HG03565 (cell line): ENCODE data around the gene TRMO.

Experiments used
- ATAC-seq: cut with Tn5 transposase; IDR thresholded peaks from one replicate; pipeline ENCODE4 v1.9.1; 2021; ENCODE audit warnings: mild to moderate bottlenecking, moderate library complexity; ENCODE audit not compliant: unreplicated experiment

TRMO gene

DNA sequence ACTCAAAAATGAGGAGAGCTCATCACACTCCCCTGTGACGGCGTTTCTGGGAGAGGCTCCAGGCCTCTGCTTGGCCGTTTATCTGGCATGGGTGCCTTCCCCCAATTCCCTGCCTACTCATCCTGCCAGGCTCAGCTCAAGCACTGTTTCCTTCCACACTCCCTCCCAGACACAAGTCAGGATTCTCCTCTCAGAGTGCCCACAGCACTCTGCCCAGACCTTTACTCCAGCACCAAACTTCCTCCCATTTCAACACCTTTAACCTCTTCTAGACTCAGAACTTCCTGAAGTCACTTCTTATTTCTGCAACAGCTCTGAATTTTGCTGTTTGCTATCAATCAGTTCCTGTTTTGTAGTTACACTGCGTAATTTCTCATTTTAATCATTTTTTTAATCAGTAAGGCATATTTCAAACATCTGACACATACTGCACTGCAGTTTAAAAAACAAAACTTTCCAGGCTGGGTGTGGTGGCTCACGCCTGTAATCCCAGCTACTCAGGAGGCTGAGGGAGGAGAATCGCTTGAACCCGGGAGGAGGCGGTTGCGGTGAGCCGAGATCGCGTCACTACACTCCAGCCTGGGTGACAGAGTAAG lies 16.0 kb downstream of the TRMO start:
- ATAC-seq: no peak

DNA sequence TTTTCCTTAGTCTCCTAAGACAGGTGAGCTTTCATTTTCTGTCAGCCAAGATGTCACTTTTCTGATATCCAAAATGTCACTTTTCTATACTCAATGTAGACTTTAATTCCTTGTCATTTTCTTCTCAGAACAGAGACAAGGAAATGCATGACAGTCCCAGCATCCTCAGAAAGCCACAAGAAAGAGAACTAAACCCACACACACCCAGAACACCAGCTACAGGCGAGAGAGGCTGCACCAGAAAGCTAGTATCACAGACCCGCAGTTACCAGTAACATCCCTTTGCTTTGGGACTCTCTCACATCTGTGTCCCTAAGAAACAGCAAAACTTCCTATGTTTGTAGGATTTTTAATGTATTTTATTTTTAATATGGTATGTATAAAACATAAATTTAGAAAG lies 17.1 kb downstream of the TRMO start:
- ATAC-seq: no peak

DNA sequence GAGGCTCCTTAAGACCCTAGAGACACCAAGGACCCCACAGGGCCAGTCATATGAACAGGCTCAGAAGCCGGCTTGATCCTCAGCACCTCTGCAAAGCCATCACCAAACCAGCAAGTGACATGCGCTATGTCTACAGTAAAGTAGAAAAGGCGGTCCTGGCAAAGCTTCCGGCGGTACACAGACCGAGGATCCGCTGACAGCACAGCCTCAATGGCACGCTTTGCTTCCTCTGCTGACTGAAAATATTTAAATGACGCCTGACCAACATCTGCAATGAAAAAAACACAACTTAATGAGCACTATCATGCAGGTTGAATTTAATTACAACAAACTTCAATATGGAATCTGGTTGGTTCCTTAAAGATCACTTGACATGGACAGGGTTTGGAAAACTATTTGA lies 17.6 kb downstream of the TRMO start:
- ATAC-seq: no peak

- ATAC-seq: no peak
Measured at GRCh38 chr9:97903177-97903576, 19.1 kb downstream of the TRMO start.

DNA sequence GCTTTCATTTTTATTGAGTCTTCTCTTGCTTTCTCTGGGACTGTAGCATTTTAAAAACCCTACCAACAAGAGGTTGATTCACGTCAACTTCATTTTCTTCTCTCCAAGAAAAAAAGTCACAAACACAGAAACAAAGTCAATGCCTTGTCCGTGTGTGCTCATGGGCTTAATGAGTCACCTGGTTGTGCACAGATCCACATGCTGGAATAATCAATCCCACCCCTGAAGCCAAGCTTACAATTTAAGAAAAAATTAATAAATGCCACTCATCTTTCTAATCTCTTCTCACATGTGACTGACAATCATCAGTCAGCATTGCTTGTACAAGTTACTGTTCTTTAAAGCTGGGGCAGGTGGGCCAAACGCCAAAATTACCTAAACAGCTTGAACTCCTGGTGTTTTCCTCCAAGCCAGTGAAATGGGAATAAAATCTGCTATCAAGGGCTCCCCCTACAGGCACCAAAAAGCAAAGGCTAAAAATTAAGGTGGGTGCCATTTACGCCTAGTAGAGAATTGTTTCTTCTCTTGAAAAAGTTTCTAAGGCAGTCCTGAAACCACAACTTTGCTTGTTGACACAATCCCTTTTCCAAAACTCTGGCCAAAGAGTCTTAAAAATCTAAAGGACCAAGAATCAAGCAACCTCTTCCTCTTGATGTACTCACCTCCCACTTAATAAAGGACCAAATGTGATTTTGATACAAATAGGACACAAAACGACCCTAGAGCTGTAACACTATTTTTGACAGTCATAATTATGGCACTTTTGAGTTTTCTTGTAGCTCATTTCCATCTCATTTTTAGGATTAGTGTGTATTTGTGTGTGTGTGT lies 21.3 kb downstream of the TRMO start:
- no peak for ATAC-seq

GRCh38 chr9:97900103-97900737 lies 22.1 kb downstream of the TRMO start:
- no peak for ATAC-seq

DNA sequence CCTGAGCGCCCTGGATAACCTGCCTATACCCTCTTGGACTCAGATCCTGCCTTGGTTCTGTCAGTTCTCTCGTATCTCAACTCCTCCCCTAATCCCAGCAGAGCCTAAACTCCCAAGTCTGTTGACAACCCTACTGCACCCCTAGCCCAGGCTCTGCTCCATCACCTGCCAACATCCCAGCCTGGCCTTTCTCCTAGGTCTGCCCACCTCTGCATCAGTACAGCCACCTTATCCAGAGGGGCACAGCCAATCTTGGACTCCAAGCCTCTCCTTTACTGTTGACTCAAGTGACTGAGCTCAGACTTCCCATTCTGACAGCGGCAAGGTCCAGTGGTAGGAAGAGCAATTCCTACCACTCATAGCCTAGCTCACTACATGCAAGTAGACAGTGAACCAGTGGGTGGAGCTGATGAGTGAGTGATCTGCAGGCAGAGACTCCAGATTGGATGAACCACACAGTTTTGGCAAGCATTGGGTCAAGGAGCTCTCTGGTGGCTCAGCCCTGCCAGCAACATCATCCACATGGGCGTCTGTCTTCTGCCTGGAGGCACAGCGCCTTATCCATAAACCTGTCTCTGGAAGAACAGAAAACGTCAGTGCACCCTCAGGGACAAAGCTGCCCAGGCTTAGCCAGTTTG lies 26.5 kb downstream of the TRMO start:
- no peak for ATAC-seq

- ATAC-seq: no peak
Measured at GRCh38 chr9:97895211-97895610, 27.1 kb downstream of the TRMO start.

DNA sequence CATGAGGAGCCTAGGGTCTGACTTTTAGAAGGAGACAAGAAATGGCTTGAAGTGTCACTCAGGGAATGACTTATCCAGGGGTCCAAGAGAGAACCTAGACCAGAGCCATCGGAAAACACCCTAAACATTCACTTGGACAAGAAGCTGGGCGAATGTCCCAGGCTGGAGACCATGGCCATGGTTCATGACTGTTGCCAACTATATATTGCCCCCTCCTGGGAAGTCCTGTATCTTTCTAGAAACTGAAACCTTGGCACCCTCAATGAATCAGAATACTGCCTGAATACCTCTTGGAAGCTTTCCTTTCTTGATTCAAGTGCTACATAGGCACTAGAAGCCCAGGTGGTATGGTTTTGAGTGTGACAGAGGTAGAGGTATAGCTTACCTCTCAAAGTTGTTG lies 29.9 kb downstream of the TRMO start:
- no peak for ATAC-seq

GRCh38 chr9:97891736-97892135 lies 30.6 kb downstream of the TRMO start:
- ATAC-seq: no peak

DNA sequence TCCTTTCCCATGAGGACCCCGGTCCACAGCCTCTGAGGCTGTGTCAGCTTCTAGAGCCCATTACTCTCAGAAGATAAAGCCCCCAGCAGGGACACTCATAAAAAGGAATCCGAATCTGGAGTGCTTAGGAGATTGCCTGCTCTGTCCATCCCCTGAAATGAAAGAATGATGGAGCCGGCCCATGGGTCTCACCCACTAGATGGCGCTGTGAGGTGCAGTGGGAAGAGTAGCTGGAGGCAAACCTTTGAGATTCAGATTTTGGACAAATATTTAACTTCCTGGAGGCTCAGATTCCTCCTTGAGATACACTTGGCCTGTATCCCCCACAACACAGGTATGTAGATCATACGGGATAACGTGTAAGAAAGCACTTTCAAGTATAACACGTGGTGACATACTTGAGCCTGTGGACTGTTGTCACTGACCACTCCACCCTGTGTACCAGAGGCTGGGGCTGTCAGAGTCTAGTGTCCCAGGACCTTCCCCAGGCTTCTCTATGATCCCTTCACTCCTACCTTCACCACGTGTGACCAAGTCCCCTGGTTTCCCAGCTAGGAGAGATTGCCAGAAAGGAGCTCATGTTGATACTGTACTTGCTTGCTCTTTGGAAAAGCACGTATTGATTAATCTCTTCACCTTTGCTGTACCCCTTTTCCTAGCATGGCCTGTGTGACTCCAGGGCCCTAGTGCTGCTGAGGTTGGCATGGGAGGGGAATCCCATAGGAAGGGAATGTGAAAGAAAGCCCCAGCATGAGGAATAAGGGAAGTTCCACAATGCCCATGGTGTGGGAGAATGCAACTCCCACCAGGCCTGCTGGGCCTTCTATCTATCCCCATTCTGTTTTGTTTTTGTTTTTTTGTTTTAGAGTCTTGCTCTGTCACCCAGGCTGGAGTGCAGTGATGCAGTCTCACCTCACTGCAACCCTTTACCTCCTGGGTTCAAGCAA lies 32.1 kb downstream of the TRMO start:
- ATAC-seq: no peak

DNA sequence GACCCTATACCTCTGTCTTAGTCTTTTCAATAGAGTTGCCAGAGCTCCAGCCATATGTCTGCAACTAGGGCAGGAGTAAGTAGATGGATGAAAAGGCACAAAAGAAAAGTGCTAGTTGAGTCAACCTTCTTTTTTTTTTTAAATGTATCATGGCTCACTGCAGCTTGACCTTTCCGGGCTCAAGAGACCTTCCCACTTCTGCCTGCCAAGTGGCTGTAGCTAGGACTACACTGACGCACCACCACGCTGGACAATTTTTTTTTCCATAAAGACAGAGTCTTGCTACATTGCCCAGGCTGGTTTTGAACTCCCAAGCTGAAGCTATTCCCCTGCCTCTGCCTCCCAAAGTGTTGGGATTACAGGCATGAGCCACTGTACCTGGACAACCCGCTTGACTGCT lies 42.0 kb downstream of the TRMO start:
- ATAC-seq: no peak

DNA sequence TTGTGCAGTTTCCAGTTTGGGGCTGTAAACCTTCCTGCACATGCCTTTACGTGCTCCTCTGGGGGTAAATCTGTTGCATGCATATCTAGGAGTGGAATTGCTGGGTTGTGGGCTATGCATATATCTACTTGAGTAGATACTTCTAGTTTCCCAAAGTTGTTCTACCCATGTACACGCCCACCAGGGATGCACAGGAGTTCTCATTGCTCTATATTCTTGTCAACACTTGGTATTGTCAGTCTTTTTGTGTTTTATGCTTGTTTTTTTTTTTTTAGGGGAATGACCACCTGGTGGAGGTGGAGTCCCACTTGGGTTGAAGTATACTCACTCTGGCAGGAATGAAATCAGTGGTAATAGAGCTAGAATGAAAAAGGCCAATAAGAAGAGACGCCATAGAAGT lies 46.2 kb downstream of the TRMO start:
- no peak for ATAC-seq

DNA sequence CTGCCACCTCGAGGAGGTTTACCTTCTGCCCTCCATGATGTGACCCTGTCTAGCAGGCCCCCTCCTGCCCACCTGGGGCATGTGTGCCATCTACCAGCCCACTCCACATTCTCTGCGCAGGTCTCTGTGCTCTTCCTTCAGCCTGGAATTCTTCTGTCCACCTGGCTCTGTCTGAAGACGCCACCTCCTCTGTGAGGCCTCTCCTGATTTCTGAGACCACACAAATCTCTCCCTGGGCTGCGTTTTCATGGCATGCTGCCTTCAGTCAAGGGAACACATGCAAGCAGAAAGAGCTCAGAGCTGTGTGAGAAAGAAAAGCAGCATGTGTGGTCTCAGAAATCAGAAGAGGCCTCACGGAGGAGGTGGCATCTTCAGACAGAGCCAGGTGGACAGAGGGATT lies 47.2 kb downstream of the TRMO start:
- ATAC-seq: no peak

DNA sequence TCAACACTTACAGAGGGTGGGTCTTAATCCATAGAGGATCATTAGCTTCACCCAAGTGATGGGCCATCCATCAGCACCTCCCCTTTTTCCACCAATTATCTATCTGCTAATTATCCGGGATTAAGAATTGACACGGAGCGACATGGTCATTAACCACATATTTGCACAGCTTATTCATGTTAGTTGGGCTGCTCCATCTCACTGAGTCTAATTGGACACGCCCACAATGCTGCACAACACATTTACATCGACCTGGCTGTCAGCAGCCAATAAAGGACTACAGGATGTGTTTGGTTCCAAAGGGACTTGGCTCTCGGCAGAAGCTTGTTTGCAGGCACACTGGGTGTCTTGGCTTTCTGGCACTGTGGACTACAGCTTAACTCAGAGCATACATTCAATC lies 47.7 kb downstream of the TRMO start:
- no peak for ATAC-seq

DNA sequence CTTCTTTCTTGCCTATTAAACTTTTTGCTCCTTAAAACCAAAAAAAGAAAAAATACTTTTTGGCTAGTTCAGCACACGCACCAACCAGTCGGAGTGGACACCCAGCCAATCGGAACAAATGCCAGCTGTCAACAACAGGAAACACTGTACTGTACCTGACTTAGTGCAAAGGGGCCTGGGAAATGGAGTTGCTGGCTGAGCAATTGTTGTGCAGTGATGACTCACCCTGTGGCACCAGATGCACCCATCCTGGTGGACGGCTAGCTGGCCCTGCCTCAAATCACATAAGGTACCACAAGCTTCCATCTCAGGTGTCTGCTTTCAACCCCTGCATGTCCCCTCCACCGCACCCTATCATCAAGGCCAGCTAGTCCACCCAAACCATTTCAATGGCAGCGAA lies 48.4 kb downstream of the TRMO start:
- no peak for ATAC-seq

DNA sequence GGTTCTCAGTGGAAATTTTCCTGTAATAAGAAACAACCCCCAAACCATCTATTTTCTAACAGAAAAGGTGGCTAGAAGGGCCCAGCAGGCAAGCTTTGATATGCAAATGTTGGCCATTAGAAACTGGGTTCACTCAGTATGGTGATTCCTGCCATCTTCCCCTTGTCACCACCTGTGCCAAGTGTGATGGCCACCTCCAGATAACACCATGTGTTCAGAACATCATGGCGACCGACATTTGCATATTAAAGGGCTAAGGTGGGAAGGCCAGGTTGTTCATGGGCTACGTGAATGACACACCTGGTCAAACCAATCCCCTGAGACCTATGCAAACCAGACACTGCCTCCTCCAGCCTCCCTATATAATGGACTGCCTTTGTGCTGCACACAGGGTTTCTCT lies 48.9 kb downstream of the TRMO start:
- no peak for ATAC-seq

- ATAC-seq: no peak
Measured at GRCh38 chr9:97868859-97869258, 53.4 kb downstream of the TRMO start.

- ATAC-seq: no peak
Measured at GRCh38 chr9:97866848-97867247, 55.5 kb downstream of the TRMO start.

- ATAC-seq: no peak
Measured at GRCh38 chr9:97866300-97866699, 56.0 kb downstream of the TRMO start.

DNA sequence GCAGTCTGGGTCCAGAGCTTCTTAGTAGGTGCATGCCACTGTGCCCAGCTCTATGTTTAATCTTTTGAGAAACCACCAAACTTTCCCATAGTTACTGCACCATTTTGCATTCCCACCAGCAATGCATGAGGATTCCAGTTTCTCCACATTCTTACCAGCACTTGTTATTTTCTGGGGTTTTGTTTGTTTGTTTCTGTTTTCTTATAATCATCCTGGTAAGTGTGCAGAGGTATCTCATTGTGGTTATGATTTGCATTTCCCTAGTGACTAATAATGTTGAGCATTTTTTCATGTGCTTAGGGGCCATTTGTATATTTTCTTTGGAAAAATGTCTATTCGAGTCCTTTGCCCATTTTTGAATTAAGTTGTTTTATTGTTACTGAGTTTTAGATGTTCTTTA lies 57.9 kb downstream of the TRMO start:
- no peak for ATAC-seq
